Neuronal stem cell (in vitro differentiated cells): Measurements from ENCODE around the gene UBE2M. TPM values are rescaled to one million over a fixed set of nuclear protein-coding genes. Genes with fewer than 3 reads are reported as not detected.
A peak's percentile ranks its signal among the peaks of the same experiment; 100 is the strongest.
"Not testable (repeated sequence)": the region's sequence is repeated elsewhere in the genome, so short reads cannot be mapped to it uniquely, and the experiment has no call there.

ENCODE experiments used
- DNase-seq: peaks from one replicate; pipeline ENCODE4 v3.0.0-alpha.2; 2013; ENCODE audit warnings: low spot score
- H2AFZ ChIP-seq: one replicate; pipeline ENCODE4 v1.6.1; 2013; ENCODE audit warnings: mild to moderate bottlenecking, low read length, inconsistent platforms
- H2AK5ac ChIP-seq: 2 replicates; pipeline ENCODE4 v1.6.1; 2013; ENCODE audit warnings: low read depth, mild to moderate bottlenecking, inconsistent platforms, low read length, moderate library complexity, mixed read lengths
- H2BK120ac ChIP-seq: 2 replicates; pipeline ENCODE4 v1.6.1; 2013; ENCODE audit warnings: low read depth, mild to moderate bottlenecking, inconsistent platforms, low read length, moderate library complexity, mixed read lengths
- H2BK12ac ChIP-seq: one replicate; pipeline ENCODE4 v1.6.1; 2013; ENCODE audit warnings: low read length, inconsistent platforms
- H2BK15ac ChIP-seq: 2 replicates; pipeline ENCODE4 v1.6.1; 2013; ENCODE audit warnings: mild to moderate bottlenecking, low read length, inconsistent platforms, mixed read lengths
- H2BK5ac ChIP-seq: one replicate; pipeline ENCODE4 v1.6.1; 2013; ENCODE audit warnings: inconsistent platforms, mild to moderate bottlenecking, low read length, moderate library complexity
- H3K14ac ChIP-seq: one replicate; pipeline ENCODE4 v1.6.1; 2013; ENCODE audit warnings: low read length, inconsistent platforms
- H3K18ac ChIP-seq: 2 replicates; pipeline ENCODE4 v1.6.1; 2013; ENCODE audit warnings: low read length, inconsistent platforms
- H3K23ac ChIP-seq: 2 replicates; pipeline ENCODE4 v1.6.1; 2013; ENCODE audit warnings: low read depth, mild to moderate bottlenecking, mixed read lengths, low read length, inconsistent platforms; ENCODE audit not compliant: poor library complexity
- H3K27ac ChIP-seq: replicated peaks from 3 replicates; pipeline ENCODE4 v1.5.1; 2013; ENCODE audit warnings: low read length, inconsistent platforms
- H3K27me3 ChIP-seq, 3 experiments: 2 replicates each; pipeline ENCODE4 v1.6.1; 2013; ENCODE audit warnings: low read length in 3 of 3, mild to moderate bottlenecking in 2 of 3, inconsistent platforms in 1 of 3, low read depth in 1 of 3, mixed read lengths in 1 of 3, moderate library complexity in 1 of 3; ENCODE audit not compliant: control insufficient read depth in 3 of 3, insufficient read depth in 3 of 3
- H3K36me3 ChIP-seq, 2 donors: replicated peaks in 1 of 2; 2 replicates each; pipeline ENCODE4 v1.6.1; 2013; ENCODE audit warnings: low read length in 2 of 2; ENCODE audit not compliant: control insufficient read depth in 2 of 2, insufficient read depth in 2 of 2
- H3K4ac ChIP-seq: 2 replicates; pipeline ENCODE4 v1.6.1; 2013; ENCODE audit warnings: inconsistent platforms, mild to moderate bottlenecking, low read length, moderate library complexity
- H3K4me1 ChIP-seq, 2 donors: 1 replicate in 1 of 2; 2 replicates in 1 of 2; pipeline ENCODE4 v1.6.1; 2013; ENCODE audit warnings: low read length in 2 of 2, low read depth in 1 of 2; ENCODE audit not compliant: control insufficient read depth in 2 of 2, insufficient read depth in 1 of 2
- H3K4me2 ChIP-seq: one replicate; pipeline ENCODE4 v1.6.1; 2013; ENCODE audit warnings: mild to moderate bottlenecking, low read length, inconsistent platforms; ENCODE audit not compliant: insufficient read depth, poor library complexity, severe bottlenecking
- H3K4me3 ChIP-seq, 2 donors: 2 replicates each; pipeline ENCODE4 v1.5.1; 2013; ENCODE audit warnings: low read length in 2 of 2, mild to moderate bottlenecking in 2 of 2, inconsistent platforms in 1 of 2, moderate library complexity in 1 of 2
- H3K79me1 ChIP-seq: one replicate; pipeline ENCODE4 v1.6.1; 2013; ENCODE audit warnings: low read depth, mild to moderate bottlenecking, inconsistent platforms, low read length, moderate library complexity
- H3K9ac ChIP-seq: one replicate; pipeline ENCODE4 v1.6.1; 2013; ENCODE audit warnings: mild to moderate bottlenecking, low read depth, low read length, inconsistent platforms; ENCODE audit not compliant: poor library complexity
- H3K9me3 ChIP-seq, 2 donors: replicated peaks in 1 of 2; 2 replicates each; pipeline versions ENCODE3 to v1.6.1; 2013; ENCODE audit warnings: low read length in 2 of 2, mild to moderate bottlenecking in 2 of 2, inconsistent platforms in 1 of 2, low read depth in 1 of 2, mixed read lengths in 1 of 2, moderate library complexity in 1 of 2; ENCODE audit not compliant: control insufficient read depth in 2 of 2, insufficient read depth in 1 of 2
- H4K8ac ChIP-seq: one replicate; pipeline ENCODE4 v1.6.1; 2013; ENCODE audit warnings: low read depth, mild to moderate bottlenecking, inconsistent platforms, low read length, moderate library complexity
- H4K91ac ChIP-seq: one replicate; pipeline ENCODE4 v1.6.1; 2013; ENCODE audit warnings: low read length, low read depth, mild to moderate bottlenecking, inconsistent platforms; ENCODE audit not compliant: poor library complexity
- WGBS, 2 donors: extraction: QIAGEN DNeasy Blood & Tissue Kit; methylation state at CpG; one replicate each; pipeline ENCODE4 v1.1.7; 2013; ENCODE audit warnings: missing lambda C conversion rate in 2 of 2, mixed read lengths in 1 of 2; ENCODE audit not compliant: insufficient read length in 2 of 2, insufficient replicate concordance in 1 of 2; ENCODE audit errors: extremely low coverage in 2 of 2; 5-methylcytosine and 5-hydroxymethylcytosine counted together
- small RNA-seq: library from polyadenylated mRNA; stranded (forward); fragments of <200 nt; extraction: miRNeasy Mini kit (QIAGEN cat#:217004); gene quantifications from one replicate; pipeline ENCODE3, GENCODE V24; 2013; ENCODE audit not compliant: insufficient read depth

The UBE2M gene

GRCh38 chr19:58507602-58508223 is 50.7 kb downstream of the UBE2M start:
- H2BK120ac ChIP-seq, H3K23ac ChIP-seq, H3K14ac ChIP-seq, DNase-seq, H4K91ac ChIP-seq, H2BK5ac ChIP-seq, H3K27me3 ChIP-seq, H3K9ac ChIP-seq, H2AK5ac ChIP-seq, H4K8ac ChIP-seq, H3K4me2 ChIP-seq, H2AFZ ChIP-seq, H2BK12ac ChIP-seq, H3K9me3 ChIP-seq, H3K27ac ChIP-seq, H3K18ac ChIP-seq, H2BK15ac ChIP-seq, H3K36me3 ChIP-seq, H3K4me3 ChIP-seq, H3K4me1 ChIP-seq, H3K4ac ChIP-seq, H3K79me1 ChIP-seq: not testable (repeated sequence)
- no CpG with 5 or more reads among the region's 8 CpGs for WGBS, 2 donors

Small RNA genes lying within 50 kb of the gene (small RNA-seq; reads per million reads assigned to genes)
- gene MIR6807 (9.1 reads per million, percentile 52 among the genes with 10 or more reads in this experiment), gene RN7SL525P (not detected)
